Measurements from ENCODE around the gene KIF3A.
A peak's percentile ranks its signal among the peaks of the same experiment; 100 is the strongest.

KIF3A gene

DNA sequence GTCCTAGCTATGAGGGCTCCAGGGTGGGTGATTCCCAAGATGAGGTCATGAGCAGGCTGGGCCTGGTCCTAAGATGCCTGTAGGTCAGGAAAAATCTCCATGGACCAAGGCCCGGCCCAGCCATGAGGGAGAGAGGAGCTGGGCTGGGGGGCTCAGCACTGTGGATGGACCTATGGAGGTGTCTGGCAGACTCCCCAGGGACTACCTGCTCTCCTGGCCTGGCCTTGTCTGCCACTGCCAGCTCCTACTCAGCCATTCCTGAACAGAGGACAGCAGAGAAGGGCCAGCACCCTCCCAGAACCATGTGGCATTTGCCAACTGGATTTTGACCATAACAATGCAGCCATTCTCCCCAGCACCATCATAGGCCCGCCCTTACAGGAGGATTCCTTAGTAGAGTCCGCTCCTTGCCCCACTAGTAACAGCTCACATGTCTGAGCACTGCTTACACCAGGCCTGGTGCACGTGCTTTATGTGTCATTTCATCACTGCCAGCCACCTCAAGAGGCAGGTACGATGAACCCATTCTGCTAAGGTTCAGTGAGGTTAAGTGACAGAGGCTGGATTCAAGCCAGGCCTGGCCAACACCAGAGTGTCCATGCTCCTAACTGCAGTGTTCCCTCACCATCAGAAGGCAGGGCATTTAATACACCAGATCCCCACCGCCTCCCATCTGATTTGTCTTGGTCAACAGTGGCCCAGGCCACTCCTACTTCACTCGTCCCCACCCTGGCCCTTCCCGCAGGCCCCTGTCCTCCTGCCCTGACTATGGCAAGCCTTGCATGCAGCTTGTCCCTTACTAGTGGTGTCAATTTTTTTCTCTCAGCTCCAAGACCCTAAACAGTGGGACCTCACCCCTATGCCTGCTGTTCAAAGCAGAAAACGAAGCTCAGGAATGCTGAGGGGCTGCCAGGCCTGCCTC, 78.7 kb downstream of the KIF3A start:
- ChIA-PET POLR2A (interaction anchor here (0.7 kb wide), 1 partner anchor 11 kb away, joined by 3 read pairs; no protein-coding TSS in a partner anchor), CTCF (interaction anchor here (0.7 to 4.1 kb wide), 8 partner anchors 27 to 96 kb away, joined by 3 to 15 read pairs (median 3); no protein-coding TSS in a partner anchor)
- peaks cover 3 to 40% (median 15%) of the 10 kb centered on the region in 5 experiments for H3K27me3 ChIP-seq (replicated peaks in 2 of 5; ENCODE audit: control insufficient read depth in 4 of 5, insufficient read depth in 5 of 5, low read length in 4 of 5)

GRCh38 chr5:132657676-132658380, 79.5 kb downstream of the KIF3A start, which contains the start of gene IL13:
Gene IL13, plus strand, starts transcription at chr5:132658173. Its CDS starts 14 bp downstream, at chr5:132658187.
- ChIA-PET CTCF (interaction anchor here (0.7 to 2.6 kb wide), 4 partner anchors 38 to 97 kb away, joined by 3 to 7 read pairs (median 3); no protein-coding TSS in a partner anchor), POLR2A (interaction anchor here (0.7 kb wide), 1 partner anchor 10 kb away, joined by 3 read pairs; no protein-coding TSS in a partner anchor)
- Histone ChIP-seq H3K27ac (ENCODE audit: insufficient read depth in 1 of 2, low read depth in 1 of 2, low read length in 2 of 2, poor library complexity in 1 of 2, severe bottlenecking in 2 of 2) (no peak within 1 kb of the TSS), H3K9me3 (ENCODE audit: control extremely low read depth in 1 of 5, control insufficient read depth in 4 of 5, insufficient read depth in 2 of 5, low read depth in 1 of 5, low read length in 4 of 5) (no peaks in the 10 kb centered on the region), H3K4me3 (ENCODE audit: control insufficient read depth in 1 of 7, extremely low read depth in 1 of 7, insufficient read depth in 4 of 7, low read depth in 2 of 7, low read length in 6 of 7) (peak within 1 kb of the TSS in 1 of 7 experiments; percentile 69), H3K27me3 (replicated peaks in 2 of 5; ENCODE audit: control insufficient read depth in 4 of 5, insufficient read depth in 5 of 5, low read length in 4 of 5) (peaks cover 3 to 40% (median 15%) of the 10 kb centered on the region in 5 experiments), H3K36me3 (ENCODE audit: control insufficient read depth in 4 of 4, insufficient read depth in 4 of 4, low read length in 3 of 4) (no peaks in the 10 kb centered on the region), H3K4me1 (ENCODE audit: control extremely low read depth in 1 of 4, control insufficient read depth in 4 of 4, insufficient read depth in 4 of 4, low read length in 3 of 4) (peaks cover 0 to 24% (median 19%) of the 10 kb centered on the region in 4 experiments)
- WGBS (ENCODE audit: insufficient coverage): 97% methylated on average over 8 of the region's 12 CpGs
- no peak for DNase-seq

More for the DNA sequence above, 78.7 kb downstream of the KIF3A start:
- WGBS (ENCODE audit: insufficient coverage): 97% methylated on average over 9 of the region's 9 CpGs
- Histone ChIP-seq H3K4me3 (ENCODE audit: control insufficient read depth in 1 of 7, extremely low read depth in 1 of 7, insufficient read depth in 4 of 7, low read depth in 2 of 7, low read length in 6 of 7) (no peak overlapping the region), H3K36me3 (ENCODE audit: control insufficient read depth in 4 of 4, insufficient read depth in 4 of 4, low read length in 3 of 4) (no peaks in the 10 kb centered on the region), H3K4me1 (ENCODE audit: control extremely low read depth in 1 of 4, control insufficient read depth in 4 of 4, insufficient read depth in 4 of 4, low read length in 3 of 4) (peaks cover 2 to 32% (median 27%) of the 10 kb centered on the region in 4 experiments), H3K27ac (ENCODE audit: insufficient read depth in 1 of 2, low read depth in 1 of 2, low read length in 2 of 2, poor library complexity in 1 of 2, severe bottlenecking in 2 of 2) (no peak overlapping the region), H3K9me3 (ENCODE audit: control extremely low read depth in 1 of 5, control insufficient read depth in 4 of 5, insufficient read depth in 2 of 5, low read depth in 1 of 5, low read length in 4 of 5) (no peaks in the 10 kb centered on the region)
- no peak for DNase-seq

- DNase-seq: peak in 2 of 3 donors; percentile 32 to 55
- Histone ChIP-seq H3K27ac (ENCODE audit: insufficient read depth in 1 of 2, low read depth in 1 of 2, low read length in 2 of 2, poor library complexity in 1 of 2, severe bottlenecking in 2 of 2) (no peak overlapping the region), H3K4me1 (ENCODE audit: control extremely low read depth in 1 of 4, control insufficient read depth in 4 of 4, insufficient read depth in 4 of 4, low read length in 3 of 4) (peaks cover 0 to 21% (median 16%) of the 10 kb centered on the region in 4 experiments), H3K9me3 (ENCODE audit: control extremely low read depth in 1 of 5, control insufficient read depth in 4 of 5, insufficient read depth in 2 of 5, low read depth in 1 of 5, low read length in 4 of 5) (no peaks in the 10 kb centered on the region), H3K4me3 (ENCODE audit: control insufficient read depth in 1 of 7, extremely low read depth in 1 of 7, insufficient read depth in 4 of 7, low read depth in 2 of 7, low read length in 6 of 7) (peak overlapping the region in 4 of 7 experiments; percentile 28 to 69 (median 62)), H3K36me3 (ENCODE audit: control insufficient read depth in 4 of 4, insufficient read depth in 4 of 4, low read length in 3 of 4) (no peaks in the 10 kb centered on the region), H3K27me3 (replicated peaks in 2 of 5; ENCODE audit: control insufficient read depth in 4 of 5, insufficient read depth in 5 of 5, low read length in 4 of 5) (peaks cover 3 to 45% (median 15%) of the 10 kb centered on the region in 5 experiments)
- POLR2A ChIA-PET: no interaction called here
- CTCF ChIA-PET: interaction anchor here (1.5 to 2.6 kb wide), 2 partner anchors 9 to 59 kb away, joined by 3 to 7 read pairs; no protein-coding TSS in a partner anchor
- 26% methylated on average over 9 of the region's 12 CpGs for WGBS (ENCODE audit: insufficient coverage)
These were observed 80.5 kb downstream of the KIF3A start for GRCh38 chr5:132656774-132657355.

- WGBS (ENCODE audit: insufficient coverage): 3% methylated on average over 58 of the region's 92 CpGs
- POLR2A ChIA-PET: no interaction called here
These were observed 81.2 kb downstream of the KIF3A start for GRCh38 chr5:132655821-132656773.

DNA sequence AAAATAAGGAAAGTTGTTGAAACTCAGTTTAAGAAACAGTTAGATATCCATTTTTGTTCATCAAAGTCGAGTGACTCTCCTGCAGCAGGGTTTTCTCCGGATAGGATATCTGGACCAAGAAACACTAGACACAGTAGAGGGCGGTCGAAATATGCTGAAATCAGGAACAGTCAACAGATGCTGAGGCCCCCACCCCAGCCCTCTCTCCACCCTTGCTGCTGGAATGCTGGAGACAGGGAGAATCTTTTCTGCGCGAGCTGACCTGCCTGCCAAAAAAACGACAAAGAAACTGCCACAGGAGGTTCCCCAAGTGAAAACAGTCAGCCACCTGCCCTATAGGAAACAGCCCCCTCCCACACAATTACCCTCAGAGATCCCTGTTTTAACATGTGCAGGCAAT, 83.6 kb downstream of the KIF3A start:
- ChIA-PET CTCF (interaction anchor here (1.3 kb wide), 1 partner anchor 9 kb away, joined by 3 read pairs; no protein-coding TSS in a partner anchor), POLR2A (interaction anchor here (0.6 kb wide), 1 partner anchor 1442 kb away, joined by 3 read pairs; no protein-coding TSS in a partner anchor)
- peaks cover 0 to 17% (median 15%) of the 10 kb centered on the region in 4 experiments for H3K4me1 ChIP-seq (ENCODE audit: control extremely low read depth in 1 of 4, control insufficient read depth in 4 of 4, insufficient read depth in 4 of 4, low read length in 3 of 4)
- H3K36me3 ChIP-seq (ENCODE audit: control insufficient read depth in 4 of 4, insufficient read depth in 4 of 4, low read length in 3 of 4): no peaks in the 10 kb centered on the region
- no peak overlapping the region for H3K27ac ChIP-seq (ENCODE audit: insufficient read depth in 1 of 2, low read depth in 1 of 2, low read length in 2 of 2, poor library complexity in 1 of 2, severe bottlenecking in 2 of 2)
- peaks cover 0 to 5% (median 1%) of the 10 kb centered on the region in 5 experiments for H3K9me3 ChIP-seq (ENCODE audit: control extremely low read depth in 1 of 5, control insufficient read depth in 4 of 5, insufficient read depth in 2 of 5, low read depth in 1 of 5, low read length in 4 of 5)
- no peak overlapping the region for H3K4me3 ChIP-seq (ENCODE audit: control insufficient read depth in 1 of 7, extremely low read depth in 1 of 7, insufficient read depth in 4 of 7, low read depth in 2 of 7, low read length in 6 of 7)
- DNase-seq: no peak
- 87% methylated on average over 3 of the region's 7 CpGs for WGBS (ENCODE audit: insufficient coverage)
- H3K27me3 ChIP-seq (replicated peaks in 2 of 5; ENCODE audit: control insufficient read depth in 4 of 5, insufficient read depth in 5 of 5, low read length in 4 of 5): peaks cover 3 to 45% (median 15%) of the 10 kb centered on the region in 5 experiments

More at GRCh38 chr5:132655821-132656773, 81.2 kb downstream of the KIF3A start:
- Histone ChIP-seq H3K9me3 (ENCODE audit: control extremely low read depth in 1 of 5, control insufficient read depth in 4 of 5, insufficient read depth in 2 of 5, low read depth in 1 of 5, low read length in 4 of 5) (no peaks in the 10 kb centered on the region), H3K27me3 (replicated peaks in 2 of 5; ENCODE audit: control insufficient read depth in 4 of 5, insufficient read depth in 5 of 5, low read length in 4 of 5) (peaks cover 3 to 45% (median 15%) of the 10 kb centered on the region in 5 experiments), H3K27ac (ENCODE audit: insufficient read depth in 1 of 2, low read depth in 1 of 2, low read length in 2 of 2, poor library complexity in 1 of 2, severe bottlenecking in 2 of 2) (no peak overlapping the region), H3K4me3 (ENCODE audit: control insufficient read depth in 1 of 7, extremely low read depth in 1 of 7, insufficient read depth in 4 of 7, low read depth in 2 of 7, low read length in 6 of 7) (peak overlapping the region; percentile 13 to 69 (median 56)), H3K36me3 (ENCODE audit: control insufficient read depth in 4 of 4, insufficient read depth in 4 of 4, low read length in 3 of 4) (no peaks in the 10 kb centered on the region), H3K4me1 (ENCODE audit: control extremely low read depth in 1 of 4, control insufficient read depth in 4 of 4, insufficient read depth in 4 of 4, low read length in 3 of 4) (peaks cover 0 to 17% (median 15%) of the 10 kb centered on the region in 4 experiments)
- peak; percentile 56 to 75 (median 64) for DNase-seq
- CTCF ChIA-PET: interaction anchor here (1.5 to 2.6 kb wide), 2 partner anchors 8 to 59 kb away, joined by 3 to 7 read pairs; no protein-coding TSS in a partner anchor

Data from common myeloid progenitor, CD34-positive (primary cell).